Fibroblast of skin of scalp (primary cell): Measurements from ENCODE around the gene HDAC11.
"Not testable (repeated sequence)": the region's sequence is repeated elsewhere in the genome, so short reads cannot be mapped to it uniquely, and the experiment has no call there.

ENCODE experiments used
- DNase-seq: peaks from one replicate; pipeline ENCODE4 v3.0.0-alpha.2; 2013

The HDAC11 gene

DNA sequence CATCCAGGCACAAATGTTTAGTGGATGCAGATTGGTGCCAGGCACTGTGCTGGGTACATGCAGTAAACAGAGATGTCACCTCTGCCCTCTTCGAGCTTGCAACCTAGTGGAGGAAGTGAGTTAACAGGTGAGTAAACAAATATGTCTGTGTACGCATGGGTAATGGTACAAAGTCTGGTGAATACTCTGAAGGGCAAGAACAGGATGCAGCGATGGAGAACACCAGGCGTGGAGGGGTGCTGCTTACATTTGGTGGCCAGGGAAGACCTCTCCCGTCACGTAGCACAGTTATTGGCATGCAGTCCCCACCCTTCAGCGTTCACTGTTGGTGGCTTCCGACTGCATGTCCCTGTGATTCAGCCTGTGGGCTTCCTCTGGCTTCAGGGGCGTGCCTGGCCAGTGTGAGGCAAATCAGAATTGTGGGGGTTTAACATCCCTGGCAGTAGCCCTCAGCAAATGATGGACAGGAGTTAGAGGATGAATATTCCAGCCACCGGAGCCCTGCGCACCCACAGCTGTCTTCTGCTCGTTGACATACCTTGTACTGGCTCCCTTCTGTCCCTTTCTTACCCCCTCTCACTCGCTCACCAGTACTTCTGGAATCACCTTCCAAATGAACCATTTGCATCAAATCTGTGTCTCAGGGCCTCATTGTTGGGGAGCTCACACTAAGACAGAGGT, 9.1 kb upstream of the HDAC11 start:
- no peak for DNase-seq

DNA sequence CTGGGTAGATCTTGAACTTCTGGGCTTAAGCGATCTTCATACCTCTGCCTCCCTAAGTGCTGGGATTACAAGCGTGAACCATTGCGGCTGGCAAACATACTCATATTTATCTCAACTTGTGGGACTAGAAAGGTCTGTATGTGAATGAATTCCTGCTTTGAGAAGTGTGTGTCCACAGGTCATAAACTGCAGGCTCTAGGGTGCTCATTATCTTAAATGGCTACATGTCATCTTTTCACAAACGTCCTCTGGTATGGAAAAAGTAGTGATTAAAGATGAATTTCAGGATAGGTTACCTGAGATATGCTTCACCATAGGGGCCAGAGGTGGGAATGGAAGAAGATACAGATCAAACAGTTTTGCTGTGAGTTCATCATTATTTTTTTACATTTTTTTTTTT, 7.8 kb upstream of the HDAC11 start:
- DNase-seq = no peak

DNA sequence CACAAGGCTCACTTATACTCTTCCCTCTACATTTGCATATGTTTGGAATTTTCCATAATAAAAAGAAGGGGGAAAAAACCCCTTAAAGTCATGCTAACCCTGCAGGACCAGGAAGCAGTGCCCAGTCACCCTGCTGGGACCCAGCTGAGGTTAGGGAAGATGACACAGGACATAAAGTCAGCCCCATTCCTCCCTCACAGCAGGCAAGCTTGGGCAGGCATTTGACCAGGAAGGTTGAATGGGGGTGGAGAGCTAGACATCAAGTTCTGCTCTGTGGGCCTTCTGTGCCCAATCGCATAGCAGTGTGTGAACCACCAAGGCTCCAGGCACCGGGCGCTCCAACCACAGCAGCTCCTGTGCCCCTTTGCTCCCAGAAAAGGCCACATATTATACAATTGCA, 7.1 kb upstream of the HDAC11 start:
- no peak for DNase-seq

DNA sequence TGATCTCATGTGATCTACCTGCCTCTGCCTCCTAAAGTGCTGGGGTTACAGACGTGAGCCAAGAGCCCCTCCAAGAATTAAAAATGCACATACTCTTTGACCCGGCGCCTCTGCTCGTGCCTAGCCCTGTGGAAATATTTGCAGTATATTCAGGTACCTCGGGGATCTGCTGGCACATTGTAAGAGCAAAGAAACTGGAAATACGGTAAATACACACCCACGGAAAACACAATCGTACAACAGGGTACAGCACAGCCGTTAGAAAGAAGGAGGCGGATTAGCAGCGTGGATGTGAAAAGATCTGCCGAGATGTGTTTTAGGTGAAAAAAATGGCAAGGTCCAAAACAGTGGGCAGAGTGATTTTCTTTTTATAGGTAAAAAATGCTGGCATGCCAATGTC, 6.1 kb upstream of the HDAC11 start:
- DNase-seq = no peak

DNA sequence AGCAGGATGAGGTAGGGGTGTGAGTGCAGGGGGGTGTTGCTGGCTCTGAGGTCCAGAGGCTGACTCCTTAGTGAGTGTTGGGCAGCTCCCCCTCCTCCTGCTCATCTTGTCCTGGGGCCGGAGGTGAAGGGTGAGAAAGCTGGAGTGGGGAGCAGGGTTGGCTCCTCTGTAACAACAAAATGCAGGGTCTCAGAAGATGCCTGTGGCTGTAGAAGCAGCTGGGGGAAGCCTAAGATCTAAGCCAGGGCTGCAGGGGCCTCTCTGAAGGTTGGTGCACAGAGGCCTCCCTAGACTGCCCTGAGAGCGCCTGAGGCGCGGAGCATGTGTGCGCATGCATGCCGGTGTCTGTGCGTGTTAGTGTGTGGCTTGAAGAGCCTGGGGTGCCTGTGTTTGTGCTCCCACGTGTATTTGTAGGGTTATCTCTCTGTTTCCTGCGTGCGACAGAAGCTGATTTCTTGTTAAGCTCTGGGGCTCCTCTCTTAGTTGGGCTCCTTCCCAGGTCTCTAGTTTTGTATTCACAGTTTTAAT, 5.3 kb upstream of the HDAC11 start:
- DNase-seq = no peak

DNA sequence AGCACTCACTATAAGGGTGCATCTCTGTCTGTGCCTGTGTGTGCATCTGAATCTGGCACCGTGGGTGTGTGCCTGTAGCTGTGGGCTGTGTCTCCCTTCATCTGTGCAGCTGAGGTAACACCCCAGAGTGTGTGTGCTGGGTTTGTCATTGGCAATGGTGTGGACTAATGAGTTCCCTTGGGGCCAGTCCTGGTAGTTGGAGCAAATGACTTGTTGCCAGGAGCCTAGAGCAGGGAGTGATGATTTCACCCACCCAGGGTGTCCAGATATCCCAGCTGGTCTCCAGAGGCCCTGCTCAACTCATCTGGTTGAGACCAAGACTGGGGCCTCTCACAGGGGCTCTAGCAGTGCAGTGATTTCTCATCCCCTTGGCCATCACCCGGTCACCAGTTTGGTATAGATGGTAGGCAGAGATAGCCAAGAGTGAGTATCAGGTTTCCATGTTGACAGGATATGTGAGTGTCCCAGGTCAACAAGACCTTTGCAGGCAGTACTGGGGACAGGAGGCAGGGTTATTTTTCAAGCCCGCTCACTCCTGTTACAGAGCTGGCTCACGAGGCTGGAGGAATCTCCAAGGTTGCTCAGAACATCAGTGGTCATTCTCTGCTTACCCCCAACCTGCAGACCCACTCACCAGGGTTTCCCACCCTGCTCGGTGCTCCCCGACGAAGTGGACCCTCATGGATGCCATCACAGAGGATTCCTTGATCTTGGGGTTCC, 4.1 kb upstream of the HDAC11 start:
- no peak for DNase-seq

DNA sequence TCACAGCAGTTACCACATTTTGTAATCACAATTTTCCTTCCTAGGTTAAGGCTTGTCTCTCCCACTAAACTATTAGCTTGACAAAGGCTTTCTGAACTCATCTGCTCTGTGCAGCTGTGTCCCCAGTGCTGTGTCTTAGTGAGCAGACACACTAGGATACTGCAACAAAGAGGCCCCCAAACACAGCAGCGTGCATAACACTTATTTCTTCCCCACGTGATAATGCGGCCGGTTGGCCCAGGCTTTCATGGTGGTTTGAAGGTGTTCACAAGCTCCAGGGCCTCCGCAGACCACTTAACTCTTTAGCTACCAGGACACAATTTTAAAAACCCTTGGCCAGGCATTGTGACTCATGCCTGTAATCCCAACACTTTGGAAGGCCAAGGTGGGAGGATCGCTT, 2.2 kb upstream of the HDAC11 start:
- DNase-seq = no peak

DNA sequence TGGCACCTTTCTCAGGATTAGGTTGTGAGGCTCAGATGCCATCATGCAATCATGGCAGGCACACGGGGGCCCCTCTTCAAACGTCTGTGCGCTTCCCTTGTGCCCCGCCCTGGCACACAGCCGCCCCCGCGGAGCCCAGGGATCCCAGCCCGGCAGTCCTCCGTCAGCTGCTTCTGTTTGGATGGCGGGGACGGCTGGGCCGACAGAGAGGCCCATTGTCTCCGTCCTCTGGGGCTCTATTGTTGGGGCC, 849 bp upstream of the HDAC11 start:
- DNase-seq = no peak

DNA sequence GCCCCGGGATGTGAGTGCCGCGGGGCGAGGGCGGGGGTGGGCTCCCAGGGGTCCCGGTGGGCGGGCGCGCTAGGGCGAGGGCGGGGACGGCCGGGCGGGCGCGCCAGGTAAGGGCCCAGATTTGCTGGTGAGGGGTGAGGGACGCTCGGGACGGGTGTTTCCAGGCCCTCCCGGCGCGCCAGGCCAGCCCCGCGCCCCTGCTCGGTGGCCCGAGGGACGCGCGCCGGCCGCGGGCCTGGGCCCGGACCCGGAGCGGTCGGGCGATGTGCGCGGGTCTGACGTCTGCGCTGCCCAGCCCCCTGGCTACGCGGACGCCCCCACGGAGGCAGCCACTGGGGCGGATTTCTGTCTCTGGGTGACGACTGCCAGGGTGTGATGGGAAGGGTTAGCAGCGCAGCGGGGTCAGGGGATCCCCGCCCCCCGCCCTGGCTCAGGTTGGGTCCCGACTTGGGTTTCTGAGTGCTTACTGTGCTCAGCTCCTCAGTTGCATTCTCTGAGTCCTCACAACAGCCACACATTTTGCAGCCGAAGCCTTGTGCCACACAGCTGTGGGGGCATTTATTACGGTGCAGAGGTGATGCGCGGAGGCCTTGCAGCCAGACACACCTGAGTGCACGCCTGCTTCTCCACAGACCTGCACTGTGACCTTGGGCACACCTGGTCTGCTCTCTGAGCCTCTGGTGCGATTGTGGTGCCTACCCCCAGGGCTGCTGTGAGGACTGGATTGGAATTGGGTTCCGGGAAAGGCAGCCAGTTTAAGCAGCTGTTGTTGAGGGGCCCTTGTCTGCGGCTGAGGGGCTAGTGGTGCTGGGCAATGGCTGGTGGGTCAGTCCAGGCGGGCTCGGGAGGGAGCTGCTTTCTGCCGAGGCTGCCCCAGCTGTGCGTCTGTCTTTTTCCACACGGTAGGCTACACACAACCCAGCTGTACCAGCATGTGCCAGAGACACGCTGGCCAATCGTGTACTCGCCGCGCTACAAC, 523 bp downstream of the HDAC11 start:
- no peak for DNase-seq

DNA sequence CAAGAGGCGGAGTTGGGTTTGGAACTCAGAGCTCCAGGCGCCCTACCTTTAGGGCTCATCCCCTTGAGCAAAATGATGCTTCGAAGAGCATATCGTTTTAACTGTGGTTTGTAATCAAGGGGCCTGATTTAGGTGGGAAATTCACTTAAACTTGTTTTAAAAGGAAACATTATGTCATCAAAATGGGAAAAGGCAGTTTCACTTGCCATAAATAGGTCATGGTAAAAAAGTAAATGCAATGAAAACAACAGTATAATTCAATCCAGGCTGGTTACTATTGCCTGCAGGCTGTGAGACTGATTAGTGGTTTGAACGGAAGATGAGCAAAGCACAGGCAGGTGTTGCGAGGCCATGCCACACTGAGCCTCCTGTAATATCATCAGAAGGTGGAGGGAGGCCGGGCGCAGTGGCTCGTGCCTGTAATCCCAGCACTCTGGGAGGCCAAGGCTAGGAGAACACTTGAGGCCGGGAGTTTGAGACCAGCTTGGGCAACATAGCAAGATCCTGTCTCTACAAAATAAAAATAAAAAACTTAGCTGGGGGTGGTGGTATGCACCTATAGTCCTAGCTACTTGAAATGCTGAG, 2.1 kb downstream of the HDAC11 start:
- DNase-seq = no peak

DNA sequence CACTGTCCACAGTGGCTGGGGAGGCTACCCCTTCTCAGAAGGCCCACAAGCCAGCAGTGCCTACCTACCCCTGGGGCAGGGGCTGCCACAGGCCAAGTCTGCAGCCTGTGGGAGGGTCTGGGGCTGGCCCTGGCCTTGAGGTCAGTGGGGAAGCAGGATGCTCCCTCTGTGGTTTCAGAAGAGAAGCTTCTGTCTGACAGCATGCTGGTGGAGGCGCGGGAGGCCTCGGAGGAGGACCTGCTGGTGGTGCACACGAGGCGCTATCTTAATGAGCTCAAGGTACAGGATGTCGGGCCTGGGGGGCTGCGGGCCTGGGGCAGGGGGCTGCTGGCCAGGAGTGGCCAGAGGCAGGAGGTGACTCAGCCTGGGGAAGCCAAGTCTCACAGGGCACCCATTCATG, 3.2 kb downstream of the HDAC11 start:
- no peak for DNase-seq

DNA sequence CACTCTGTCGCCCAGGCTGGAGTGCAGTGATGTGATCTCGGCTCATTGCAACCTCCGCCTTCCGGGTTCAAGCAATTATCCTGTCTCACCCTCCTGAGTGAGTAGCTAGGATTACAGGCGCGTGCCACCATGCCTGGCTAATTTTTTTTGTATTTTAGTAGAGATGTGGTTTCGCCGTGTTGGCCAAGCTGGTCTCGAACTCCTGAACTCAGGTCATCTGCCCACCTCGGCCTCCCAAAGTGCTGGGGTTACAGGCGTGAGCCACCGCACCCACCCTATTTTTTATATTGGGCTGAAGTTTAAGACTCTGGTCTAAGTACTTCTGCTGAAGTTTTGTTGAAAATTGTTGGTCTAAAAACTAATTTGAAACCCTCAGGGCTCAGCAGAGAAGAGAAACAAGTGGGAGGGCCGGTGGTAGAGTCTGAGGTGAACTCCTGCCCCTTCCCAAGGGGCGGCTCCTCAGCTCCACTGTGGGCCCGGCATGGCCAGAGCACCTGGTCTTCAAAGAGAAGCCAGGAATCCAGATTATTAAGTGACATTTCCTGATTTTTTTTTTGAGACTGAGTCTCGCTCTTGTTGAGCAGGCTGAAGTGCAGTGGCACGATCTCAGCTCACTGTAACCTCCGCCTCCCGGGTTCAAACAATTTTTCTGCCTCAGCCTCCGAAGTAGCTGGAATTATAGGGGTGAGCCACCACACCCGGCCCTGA, 4.0 kb downstream of the HDAC11 start:
- no peak for DNase-seq

DNA sequence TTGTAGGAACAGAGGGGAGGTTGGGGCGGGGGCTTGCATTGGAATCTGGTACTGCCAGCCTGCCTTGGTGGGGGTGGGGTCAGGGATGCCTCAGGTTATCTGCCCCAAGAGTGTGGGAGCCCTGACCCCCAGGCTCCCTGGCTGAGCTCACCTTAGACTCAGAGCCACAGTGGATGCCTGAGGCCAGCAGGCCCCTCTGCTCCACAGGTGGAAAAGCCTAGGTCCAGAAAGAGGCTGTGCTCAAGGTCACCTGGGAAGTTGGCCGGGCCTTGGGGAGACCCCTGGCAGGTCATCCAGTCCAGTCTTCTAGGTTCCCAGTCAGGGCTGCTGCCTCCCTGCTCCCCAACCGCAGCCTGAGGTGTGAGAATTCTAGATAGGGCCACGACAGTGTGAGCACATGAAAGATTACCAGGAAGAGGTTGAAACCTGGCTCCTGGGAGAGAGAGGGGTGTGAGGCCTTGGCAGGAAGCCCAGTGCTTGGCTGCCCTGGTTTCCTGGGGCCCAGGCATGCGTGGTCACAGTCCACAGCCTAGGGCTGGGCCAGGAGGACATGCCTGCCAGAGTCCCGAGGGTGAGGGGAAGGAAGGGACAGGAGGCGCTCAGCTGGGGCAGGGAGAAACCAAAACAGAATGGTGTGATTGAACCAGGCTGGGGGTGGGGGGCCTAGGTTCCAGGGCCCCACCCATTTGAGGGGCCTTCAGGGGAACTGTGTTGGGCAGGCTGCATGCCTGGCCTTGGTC, 4.9 kb downstream of the HDAC11 start:
- peak; percentile 52 for DNase-seq

DNA sequence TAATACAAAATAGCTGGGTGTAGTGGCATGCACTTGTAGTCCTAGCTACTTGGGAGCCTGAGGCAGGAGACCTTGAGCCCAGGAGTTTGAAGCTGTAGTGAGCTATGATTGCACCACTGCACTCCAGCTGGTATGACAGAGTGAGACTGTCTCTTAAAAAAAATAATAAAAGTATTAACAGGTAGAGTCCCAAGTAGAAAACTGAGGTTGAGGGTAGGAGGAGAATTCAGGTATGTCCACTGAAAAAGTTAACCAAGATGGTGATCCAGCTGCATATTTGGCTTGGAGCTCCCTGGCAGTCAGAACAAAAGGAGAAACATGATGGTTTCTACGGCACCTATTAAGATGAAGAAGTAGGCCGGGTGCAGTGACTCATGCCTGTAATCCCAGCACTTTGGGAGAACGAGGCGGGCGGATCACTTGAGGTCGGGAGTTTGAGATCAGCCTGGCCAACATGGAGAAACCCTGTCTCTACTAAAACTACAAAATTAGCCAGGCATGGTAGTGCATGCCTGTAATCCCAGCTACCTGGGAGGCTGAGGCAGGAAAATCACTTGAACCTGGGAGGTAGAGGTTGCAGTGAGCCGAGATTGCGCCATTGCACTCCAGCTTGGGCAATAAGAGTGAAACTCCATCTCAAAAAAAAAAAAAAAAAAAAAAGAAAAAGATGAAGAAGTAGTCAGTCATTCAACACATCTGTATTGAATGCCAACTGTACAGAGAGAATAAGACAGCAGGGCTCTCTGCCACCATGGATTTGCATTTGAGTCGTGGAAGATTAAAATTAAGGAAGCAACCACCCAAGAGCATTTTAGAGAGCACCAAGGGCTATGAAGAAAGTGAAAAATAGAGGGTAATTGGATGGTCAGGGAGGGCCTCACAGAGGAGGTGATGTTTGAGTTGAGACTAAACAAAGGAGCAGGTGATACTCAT, 5.8 kb downstream of the HDAC11 start:
- DNase-seq = not testable (repeated sequence)

DNA sequence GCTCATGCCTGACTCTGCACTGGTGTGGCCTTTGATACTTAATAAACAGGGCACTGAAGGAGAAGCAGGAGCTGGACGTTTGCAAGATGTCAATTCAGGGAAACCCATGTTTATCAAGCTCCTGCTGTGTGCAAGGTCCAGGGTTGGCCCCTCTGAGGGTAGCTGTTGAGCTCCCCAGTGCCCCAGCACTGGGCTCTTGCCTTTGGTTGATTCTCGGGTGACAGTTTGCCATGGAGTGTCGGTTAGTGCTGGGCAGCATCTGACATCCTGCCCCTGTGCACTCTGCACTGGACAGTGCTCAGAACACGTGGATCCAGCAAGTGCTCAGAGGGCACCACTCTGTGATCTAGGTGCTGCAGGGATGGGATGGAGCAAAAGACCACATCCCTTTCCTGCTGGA, 7.3 kb downstream of the HDAC11 start:
- no peak for DNase-seq

DNA sequence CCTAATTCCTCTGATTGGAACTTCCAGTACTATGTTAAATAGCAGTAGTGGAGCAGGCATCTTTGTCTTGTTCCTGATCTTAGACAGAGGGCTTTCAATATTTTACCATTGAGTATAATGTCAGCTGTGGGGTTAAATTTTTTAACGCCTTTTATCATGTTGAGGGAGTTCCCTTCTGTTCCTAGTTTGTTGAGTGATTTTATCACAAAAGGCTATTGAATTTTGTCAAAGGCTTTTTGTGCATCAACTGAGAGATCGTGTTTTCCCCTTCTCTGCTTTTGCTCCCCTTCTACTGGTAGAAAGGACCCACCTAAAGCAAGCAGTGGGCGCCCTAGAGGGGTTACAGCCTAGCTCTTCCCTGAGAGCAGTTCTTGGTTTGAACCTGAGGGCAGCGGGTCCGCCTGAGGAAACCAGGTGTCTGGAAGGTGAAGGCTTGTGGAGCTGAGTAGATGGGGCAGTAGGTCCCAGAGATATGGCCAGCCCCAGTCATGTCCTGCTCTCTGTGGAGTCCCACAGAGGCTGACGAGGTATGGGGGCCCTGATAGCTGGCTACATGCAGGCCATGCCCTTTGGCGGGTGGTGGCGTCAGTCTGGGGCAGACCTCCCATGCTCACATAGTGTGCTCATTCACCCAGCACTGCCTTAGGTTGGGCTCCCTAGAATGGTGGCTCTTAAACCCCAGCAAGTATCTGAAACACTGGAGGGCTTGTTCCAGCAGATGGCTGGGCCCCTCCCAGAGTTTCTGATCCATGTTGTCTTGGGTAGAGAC, 11.3 kb downstream of the HDAC11 start:
- DNase-seq = no peak

DNA sequence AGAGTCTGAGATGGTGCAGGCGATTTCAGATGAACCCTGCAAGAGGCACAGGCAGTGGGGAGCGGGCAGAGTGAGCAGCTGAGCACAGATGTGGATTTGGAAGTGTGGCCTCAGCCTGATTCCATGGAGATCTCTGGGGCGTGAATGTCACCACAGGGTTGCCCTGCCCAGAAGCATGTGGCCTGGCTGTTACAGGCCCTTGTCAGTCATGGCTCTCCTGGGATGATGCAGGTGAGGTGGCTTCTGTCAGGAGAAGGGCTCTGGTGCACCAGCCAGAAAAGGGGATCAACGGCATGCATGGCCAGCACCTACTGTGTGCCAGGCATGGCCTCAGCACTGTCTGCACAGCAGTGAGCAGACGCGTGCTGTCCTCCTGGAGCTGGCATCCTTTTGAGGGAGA, 11.9 kb downstream of the HDAC11 start:
- no peak for DNase-seq

DNA sequence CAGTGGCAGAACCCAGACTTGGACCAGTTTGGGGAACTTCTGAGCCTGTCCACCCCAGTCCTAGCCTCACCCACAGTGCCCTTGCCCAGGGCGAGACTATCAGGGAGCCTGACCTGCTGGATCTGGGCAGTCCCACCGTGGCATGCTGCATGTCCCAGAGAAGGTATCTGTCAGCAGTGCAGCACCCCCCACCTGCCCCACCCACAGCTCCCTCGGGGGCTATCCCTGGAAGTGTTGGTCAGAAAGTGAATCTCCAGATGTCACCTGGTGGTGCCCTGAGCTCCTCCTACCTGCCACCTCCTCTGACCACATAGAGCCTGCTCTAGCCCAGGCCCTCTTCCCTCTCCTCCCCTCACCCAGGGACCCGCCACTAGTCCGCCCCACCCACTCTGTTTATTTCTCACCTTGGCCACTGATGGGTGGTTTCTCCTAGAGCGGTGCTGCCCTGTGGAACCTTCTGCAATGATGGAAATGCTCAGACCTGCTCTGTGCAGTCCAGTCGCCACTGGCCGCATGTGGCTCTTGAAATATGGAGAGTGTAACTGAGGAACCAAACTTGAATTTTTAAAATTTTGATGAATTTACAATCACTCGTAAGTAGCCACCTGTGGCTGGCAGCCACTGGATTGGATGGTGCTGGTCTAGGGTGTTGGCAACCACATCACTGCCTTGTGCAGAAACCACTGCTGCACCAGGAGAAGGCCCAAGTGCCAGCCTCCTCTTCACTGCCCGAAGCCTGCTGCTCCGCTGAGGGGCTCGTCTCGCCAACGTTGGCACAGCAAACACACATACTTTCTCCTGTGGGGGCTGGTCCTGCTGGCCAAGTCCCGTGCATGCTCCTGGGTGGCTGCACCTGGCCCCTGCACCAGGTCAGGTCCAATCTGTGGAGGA, 13.1 kb downstream of the HDAC11 start:
- DNase-seq = no peak
